Glutamatergic neuron (in vitro differentiated cells): Measurements from ENCODE around the gene EPB41L2. TPM values are rescaled to one million over a fixed set of nuclear protein-coding genes. Genes with fewer than 3 reads are reported as not detected.

ENCODE experiments used
- DNase-seq: peaks from one replicate; pipeline ENCODE4 v3.0.0; 2022
- H3K27ac Mint-ChIP-seq: one replicate; pipeline ENCODE4 v1.8.0; 2020; ENCODE audit warnings: mild to moderate bottlenecking, mixed read lengths, inconsistent platforms; ENCODE audit not compliant: unreplicated experiment
- H3K27me3 Mint-ChIP-seq: one replicate; pipeline ENCODE4 v1.8.0; 2020; ENCODE audit warnings: mild to moderate bottlenecking, moderate library complexity, mixed read lengths, inconsistent platforms; ENCODE audit not compliant: unreplicated experiment
- H3K36me3 Mint-ChIP-seq: one replicate; pipeline ENCODE4 v1.8.0; 2020; ENCODE audit warnings: mild to moderate bottlenecking, mixed read lengths, inconsistent platforms; ENCODE audit not compliant: unreplicated experiment
- H3K4me1 Mint-ChIP-seq: one replicate; pipeline ENCODE4 v1.8.0; 2020; ENCODE audit warnings: mild to moderate bottlenecking, low read depth, mixed read lengths, inconsistent platforms; ENCODE audit not compliant: unreplicated experiment
- H3K4me3 Mint-ChIP-seq: one replicate; pipeline ENCODE4 v1.8.0; 2020; ENCODE audit warnings: mild to moderate bottlenecking, mixed read lengths, inconsistent platforms; ENCODE audit not compliant: unreplicated experiment
- H3K9me3 Mint-ChIP-seq: one replicate; pipeline ENCODE4 v1.8.0; 2020; ENCODE audit warnings: mild to moderate bottlenecking, moderate library complexity, mixed read lengths, inconsistent platforms; ENCODE audit not compliant: unreplicated experiment
- total RNA-seq: library from RNA; stranded (reverse); fragmentation: NEBNext Ultra II Directional; extraction: Animal tissue kit (Norgen Biotek cat#: 25700); gene quantifications from one replicate; pipeline ENCODE4 v1.2.1, GENCODE V29; 2021; ENCODE audit not compliant: unreplicated experiment
- TF ChIP-seq, protein P1 (sequence below): fragments of 200-600 bp; sonication (generic); IDR thresholded peaks from one replicate; pipeline ENCODE4 v1.5.0; 2021; ENCODE audit not compliant: partially characterized antibody, unreplicated experiment

The EPB41L2 gene
- total RNA-seq, 1 donor from 2014 or later = 36.2 TPM

DNA sequence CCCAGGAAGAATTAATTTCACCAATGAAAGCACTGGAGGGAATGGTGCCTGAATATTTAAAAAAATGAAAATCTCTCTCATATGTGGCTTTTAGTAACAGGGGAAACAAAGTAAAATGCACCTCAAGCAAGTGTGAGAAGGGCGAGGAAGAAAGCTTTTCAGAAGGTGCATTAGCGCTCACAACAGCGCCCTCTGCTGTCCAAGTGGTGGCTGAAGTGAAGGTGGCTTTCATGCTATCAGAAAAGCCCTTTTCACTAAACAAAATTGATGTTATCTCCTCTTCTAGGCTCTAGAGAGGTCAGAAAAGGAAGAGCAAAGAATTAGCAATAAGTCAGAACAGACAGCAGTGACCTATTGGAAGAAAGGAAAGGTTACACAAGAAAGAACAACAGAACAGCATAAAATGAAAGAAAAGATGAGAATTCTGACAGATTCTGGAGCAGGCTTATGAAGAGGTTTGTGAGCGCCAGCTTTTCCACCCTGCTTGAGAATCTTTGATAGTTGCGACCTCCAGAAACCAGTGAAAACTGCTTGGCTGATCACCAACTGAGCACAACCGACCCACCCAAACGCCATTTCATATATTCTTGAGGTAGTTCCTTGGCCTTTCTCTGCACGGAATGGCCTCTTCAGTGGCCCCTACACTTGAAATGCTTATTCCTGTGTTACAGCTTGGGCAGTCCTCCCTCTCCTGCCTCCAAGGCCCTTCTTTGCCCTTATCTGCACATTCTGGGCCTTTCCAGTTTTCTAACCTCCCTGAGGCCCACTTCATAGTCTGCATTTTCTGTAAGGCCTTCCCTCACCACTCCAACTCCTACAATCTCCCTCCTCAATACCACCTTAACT lies 190.6 kb downstream of the EPB41L2 start:
- H3K9me3 Mint-ChIP-seq = no peaks in the 10 kb centered on the region
- H3K36me3 Mint-ChIP-seq = peaks cover 3% of the 10 kb centered on the region
- peak; percentile 88 for DNase-seq
- H3K4me3 Mint-ChIP-seq = no peak overlapping the region
- H3K27ac Mint-ChIP-seq = no peak overlapping the region
- TF ChIP-seq, protein P1, sequence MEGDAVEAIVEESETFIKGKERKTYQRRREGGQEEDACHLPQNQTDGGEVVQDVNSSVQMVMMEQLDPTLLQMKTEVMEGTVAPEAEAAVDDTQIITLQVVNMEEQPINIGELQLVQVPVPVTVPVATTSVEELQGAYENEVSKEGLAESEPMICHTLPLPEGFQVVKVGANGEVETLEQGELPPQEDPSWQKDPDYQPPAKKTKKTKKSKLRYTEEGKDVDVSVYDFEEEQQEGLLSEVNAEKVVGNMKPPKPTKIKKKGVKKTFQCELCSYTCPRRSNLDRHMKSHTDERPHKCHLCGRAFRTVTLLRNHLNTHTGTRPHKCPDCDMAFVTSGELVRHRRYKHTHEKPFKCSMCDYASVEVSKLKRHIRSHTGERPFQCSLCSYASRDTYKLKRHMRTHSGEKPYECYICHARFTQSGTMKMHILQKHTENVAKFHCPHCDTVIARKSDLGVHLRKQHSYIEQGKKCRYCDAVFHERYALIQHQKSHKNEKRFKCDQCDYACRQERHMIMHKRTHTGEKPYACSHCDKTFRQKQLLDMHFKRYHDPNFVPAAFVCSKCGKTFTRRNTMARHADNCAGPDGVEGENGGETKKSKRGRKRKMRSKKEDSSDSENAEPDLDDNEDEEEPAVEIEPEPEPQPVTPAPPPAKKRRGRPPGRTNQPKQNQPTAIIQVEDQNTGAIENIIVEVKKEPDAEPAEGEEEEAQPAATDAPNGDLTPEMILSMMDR = peak; percentile 93
- H3K27me3 Mint-ChIP-seq = peaks cover 4% of the 10 kb centered on the region
- peaks cover 3% of the 10 kb centered on the region for H3K4me1 Mint-ChIP-seq

DNA sequence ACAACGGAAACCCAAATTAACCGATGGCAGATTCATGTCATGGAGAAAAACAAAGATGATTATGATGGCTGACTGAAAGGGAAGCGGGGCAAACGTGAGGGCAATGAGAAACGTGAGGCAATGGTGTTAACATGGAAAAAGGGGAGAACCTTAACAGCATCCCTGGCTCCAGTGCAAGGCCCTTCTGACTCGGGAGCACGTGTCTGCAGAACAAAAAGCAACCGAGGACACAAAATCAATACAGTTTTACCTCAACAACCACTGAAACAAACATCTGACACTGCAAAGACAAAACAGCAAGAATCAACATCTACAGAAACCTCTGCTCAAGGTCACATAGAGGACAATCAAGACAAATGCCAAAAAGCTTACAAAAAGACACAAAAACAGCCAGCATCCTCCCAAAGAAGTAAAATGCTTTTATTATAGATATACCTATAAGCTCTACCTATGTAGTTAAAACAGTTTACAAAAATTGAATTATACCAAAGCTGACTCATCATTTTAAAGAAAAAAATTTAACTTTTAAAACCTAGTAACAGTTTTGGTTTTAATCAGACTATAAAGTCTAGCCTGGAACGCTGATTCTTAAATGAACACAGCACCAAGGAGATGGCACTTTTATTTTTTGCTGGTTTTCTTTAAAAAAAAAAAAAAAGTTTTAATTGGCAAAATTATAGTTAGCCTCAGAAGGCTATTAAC lies 192.7 kb downstream of the EPB41L2 start:
- no peaks in the 10 kb centered on the region for H3K9me3 Mint-ChIP-seq
- peaks cover 3% of the 10 kb centered on the region for H3K36me3 Mint-ChIP-seq
- no peak overlapping the region for H3K4me3 Mint-ChIP-seq
- H3K27me3 Mint-ChIP-seq = peaks cover 4% of the 10 kb centered on the region
- no peak overlapping the region for H3K27ac Mint-ChIP-seq
- H3K4me1 Mint-ChIP-seq = peaks cover 3% of the 10 kb centered on the region
- TF ChIP-seq, protein P1 = no peak
- no peak for DNase-seq

DNA sequence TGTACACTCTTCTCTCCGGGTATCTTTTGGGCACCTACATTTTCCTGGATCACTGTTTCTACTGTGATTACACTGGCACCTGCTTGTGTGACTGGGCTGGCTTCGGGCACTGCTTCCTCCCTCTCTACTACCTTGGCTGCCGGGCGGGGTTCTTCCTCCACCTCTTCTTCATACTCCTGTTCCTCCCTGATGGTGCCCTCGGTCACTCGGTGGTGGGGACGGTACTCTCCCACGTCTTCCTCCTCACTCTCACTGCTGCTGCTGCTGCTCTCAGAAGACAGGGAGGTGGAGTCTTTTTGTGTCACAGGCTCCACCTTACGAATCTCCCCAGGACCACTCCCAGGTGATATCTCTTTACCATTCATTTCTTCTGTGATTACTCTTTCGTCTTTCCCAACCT lies 193.4 kb downstream of the EPB41L2 start:
- peaks cover 3% of the 10 kb centered on the region for H3K36me3 Mint-ChIP-seq
- no peak overlapping the region for H3K27ac Mint-ChIP-seq
- peaks cover 3% of the 10 kb centered on the region for H3K4me1 Mint-ChIP-seq
- no peaks in the 10 kb centered on the region for H3K9me3 Mint-ChIP-seq
- peaks cover 4% of the 10 kb centered on the region for H3K27me3 Mint-ChIP-seq
- TF ChIP-seq, protein P1 = no peak
- DNase-seq = no peak
- H3K4me3 Mint-ChIP-seq = no peak overlapping the region

DNA sequence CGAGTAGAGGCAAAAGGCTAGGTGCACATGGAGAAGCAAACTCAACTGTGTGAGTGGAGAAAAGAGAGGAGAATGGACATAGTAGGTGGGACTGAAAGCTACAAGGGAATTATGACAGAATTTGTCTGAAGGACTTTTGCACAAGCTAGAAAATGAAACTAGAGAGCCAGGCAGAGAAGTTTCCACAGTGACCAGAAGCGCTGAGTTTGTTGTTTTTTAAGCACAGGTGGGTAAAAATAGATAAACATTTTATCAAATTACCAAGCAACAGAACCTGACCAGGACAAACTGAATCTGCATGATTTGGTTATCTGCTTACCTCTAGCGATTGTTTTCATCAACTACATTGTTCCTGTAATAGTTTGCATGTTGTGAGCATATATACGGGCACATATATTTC lies 197.3 kb downstream of the EPB41L2 start:
- Mint-ChIP-seq H3K4me3 (no peak overlapping the region), H3K4me1 (peaks cover 5% of the 10 kb centered on the region), H3K9me3 (no peaks in the 10 kb centered on the region), H3K36me3 (peaks cover 3% of the 10 kb centered on the region), H3K27me3 (peaks cover 2% of the 10 kb centered on the region), H3K27ac (no peak overlapping the region)
- no peak for DNase-seq
- TF ChIP-seq, protein P1 = no peak

DNA sequence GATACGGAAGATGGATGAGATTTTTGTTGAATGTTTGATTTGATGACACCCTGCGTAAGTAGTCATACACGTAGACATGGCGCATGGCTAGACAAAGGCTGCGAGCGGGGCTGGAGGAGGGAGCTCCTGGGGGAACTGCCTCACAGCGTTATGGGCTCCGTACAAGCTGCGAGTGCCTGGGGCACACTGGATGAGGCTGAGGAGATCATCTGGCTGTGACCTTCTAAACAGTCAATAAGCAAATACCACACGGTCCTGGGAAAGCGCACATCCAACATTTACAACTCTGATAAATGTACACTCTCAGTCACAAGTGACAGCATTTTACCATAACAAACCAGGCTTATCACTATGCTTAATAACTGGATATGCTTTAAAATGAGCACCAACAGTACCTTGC lies 198.7 kb downstream of the EPB41L2 start:
- DNase-seq = peak; percentile 25
- Mint-ChIP-seq H3K4me1 (peaks cover 2% of the 10 kb centered on the region), H3K27ac (no peak overlapping the region), H3K27me3 (no peaks in the 10 kb centered on the region), H3K9me3 (no peaks in the 10 kb centered on the region), H3K36me3 (no peaks in the 10 kb centered on the region), H3K4me3 (no peak overlapping the region)
- TF ChIP-seq, protein P1 = no peak
